Iris pigment epithelial cell (primary cell): ENCODE measurements around the gene SMPD3.

Source experiments
- DNase-seq: peaks from one replicate; pipeline ENCODE4 v3.0.0-alpha.2; 2011; ENCODE audit warnings: low read depth

Gene SMPD3

DNA sequence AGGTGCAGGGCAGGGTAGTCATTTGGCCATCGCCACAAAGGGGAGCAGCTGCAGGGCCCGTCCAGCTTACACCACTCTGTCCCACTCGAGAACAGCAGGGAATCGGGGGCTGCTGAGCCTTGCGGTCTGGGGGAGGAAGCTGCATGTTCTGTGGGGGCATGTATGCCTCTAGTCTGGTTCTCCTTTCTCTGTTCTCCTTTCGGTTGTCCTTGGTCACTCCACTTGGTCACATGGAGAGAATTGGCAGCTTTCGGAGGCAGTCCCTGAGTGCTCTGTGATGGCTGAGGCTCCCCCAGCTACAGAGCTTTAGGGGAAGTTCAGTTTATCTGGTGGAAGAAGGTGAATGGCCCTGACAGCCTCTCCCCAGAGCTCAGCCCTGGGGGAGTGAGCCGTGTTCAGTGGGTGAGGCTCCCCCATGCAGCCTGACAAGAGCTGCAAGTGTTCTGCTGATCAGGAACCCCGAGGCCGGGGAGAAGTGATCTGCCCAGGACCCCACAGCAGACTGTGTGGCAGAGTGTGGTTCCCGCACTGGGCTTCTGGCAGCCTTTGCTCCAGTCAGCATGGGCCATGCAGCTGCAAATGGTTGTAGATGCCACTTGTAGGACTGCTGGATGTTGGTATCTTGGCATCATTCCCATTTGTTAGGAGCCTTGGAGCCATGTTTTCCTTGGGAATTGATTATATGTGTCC lies 22.3 kb upstream of the SMPD3 start:
- no peak for DNase-seq

DNA sequence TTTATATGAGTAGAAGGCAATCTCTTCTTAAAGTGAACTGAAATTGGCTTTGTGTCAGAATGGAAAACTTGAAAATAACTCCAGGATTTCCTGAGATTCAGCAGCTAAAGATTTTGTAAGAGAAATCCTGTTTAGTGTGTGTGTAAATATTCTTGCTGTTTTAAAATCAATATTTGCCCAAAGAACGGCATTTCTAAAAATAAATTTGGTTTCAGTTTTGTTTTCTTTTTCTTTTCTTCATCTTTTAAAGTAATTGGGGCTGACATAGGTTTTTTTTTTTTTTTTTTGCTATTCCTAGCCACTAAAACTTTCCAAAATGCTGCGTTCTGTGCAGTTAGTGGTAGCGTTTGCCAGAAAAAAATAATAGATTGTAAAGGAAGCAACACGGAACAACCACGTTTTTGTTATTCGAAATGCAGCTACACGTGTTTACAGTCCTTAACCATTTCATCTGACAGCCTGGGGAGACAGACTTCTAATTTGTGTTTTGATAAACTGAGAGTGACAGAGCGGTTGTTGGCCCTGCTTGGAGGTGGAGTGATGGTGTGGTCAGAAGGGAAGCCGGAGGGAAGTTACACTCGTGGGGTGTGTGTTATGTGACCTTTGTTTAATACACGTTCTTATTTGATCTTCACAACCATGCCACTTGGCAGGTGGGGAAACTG lies 21.6 kb upstream of the SMPD3 start:
- DNase-seq, result no peak

DNA sequence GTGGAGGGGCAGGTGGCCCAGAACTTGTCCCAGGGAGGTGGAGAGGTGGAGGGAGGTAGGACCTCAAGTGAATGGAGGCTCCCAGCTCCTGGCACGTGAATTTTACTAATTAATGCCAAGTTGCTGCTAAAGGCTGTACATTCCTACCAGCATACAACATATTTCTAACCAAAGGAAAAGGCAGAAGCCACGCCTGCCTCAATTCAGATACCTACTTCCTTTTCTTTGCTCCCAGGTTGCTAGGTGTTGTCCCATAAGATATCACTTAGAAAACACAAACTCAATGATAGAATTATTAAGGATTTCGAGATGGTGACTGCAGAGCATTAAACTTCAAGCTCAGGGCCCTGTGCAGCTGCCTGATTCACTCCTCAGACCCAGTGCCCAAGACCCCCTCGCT lies 20.5 kb upstream of the SMPD3 start:
- DNase-seq, result no peak

- DNase-seq, result no peak
Observed at GRCh38 chr16:68466174-68466573, 17.9 kb upstream of the SMPD3 start.

GRCh38 chr16:68463904-68464303 lies 15.6 kb upstream of the SMPD3 start:
- DNase-seq, result no peak

- DNase-seq, result no peak
Observed at GRCh38 chr16:68460067-68460466, 11.8 kb upstream of the SMPD3 start.

DNA sequence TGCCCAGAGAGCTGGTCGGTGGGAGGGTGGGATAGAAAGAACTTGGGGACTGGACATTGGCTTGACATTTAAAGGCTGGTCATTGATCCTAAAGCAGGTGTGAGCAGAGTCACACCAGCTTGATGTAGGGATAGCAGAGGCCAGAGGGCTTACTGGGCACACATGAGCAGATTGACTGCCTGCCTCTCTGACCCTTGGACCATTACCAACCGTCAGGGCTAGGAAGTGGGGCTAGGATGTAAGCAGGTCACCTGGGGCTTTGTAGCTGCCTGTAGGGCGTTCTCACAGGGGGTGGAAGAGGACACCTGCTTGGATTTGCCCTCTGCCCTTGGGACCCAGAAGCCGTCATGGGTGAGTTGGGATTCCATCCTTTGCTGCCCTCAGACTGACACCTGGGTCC lies 11.1 kb upstream of the SMPD3 start:
- no peak for DNase-seq

- DNase-seq, result no peak
Observed at GRCh38 chr16:68458551-68458950, 10.2 kb upstream of the SMPD3 start.

- DNase-seq, result no peak
Observed at GRCh38 chr16:68458101-68458500, 9.8 kb upstream of the SMPD3 start.

DNA sequence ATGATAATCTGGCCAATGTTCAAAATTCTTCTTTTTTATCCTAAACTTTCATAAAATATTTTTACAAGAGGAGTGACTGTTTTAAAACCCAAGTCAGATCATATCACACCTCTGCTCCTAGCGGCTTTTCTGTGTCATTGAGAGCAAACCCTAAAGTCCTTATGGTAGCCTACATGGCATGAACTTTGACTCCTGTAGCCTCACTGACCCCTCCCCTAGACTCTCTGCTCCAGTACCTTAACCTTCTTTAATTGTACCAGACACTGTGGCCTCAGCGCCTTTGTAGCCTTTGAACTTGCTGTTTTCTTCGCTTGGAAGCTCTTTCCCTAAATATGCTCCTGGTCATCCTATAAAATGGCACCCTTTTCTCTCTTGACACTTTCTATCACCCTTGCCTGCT lies 7.3 kb upstream of the SMPD3 start:
- DNase-seq, result no peak

DNA sequence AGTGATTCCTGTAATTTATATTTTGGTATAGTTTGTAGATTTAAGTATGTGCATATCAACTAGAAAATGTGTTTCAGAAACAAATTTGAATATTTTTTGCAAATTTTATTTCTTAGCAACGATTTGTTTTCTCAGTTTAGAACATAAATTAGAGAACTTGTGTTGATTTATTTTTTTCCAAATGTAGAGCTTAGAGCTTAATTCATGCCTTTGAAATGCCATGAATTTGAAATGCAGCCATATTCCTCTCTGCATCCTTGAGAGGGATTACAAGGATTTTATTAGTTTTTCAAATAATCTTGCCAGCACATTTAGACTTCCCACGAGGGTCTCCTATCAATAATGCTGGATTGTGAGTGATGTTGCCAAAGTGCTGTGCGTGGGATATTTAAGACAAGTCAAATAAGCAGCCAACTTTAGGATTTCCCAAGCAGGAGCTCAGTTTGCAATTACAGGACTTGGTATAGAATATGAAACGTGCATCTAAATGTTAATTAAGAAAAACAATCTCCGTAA lies 6.7 kb upstream of the SMPD3 start:
- no peak for DNase-seq

DNA sequence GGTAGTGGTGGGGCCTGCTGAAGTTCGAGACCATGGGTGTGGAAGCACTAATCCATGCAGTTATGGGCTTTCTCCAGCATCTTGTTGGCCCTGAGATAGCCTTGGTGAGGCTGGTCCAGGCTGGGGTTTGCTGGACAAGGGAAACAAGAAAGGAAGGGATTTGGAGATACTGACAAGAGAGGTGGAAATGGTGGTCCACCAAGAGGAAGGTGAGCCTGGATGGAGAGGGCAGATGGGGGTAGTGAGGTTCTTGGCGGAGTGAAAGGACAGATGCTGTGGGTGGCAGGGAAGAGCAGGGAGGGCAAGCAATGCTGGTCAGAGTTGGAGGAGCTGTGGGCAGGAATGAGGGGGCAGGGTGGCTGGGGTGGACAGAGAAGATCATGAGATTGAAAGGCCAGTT lies 5.5 kb upstream of the SMPD3 start:
- DNase-seq, result no peak

DNA sequence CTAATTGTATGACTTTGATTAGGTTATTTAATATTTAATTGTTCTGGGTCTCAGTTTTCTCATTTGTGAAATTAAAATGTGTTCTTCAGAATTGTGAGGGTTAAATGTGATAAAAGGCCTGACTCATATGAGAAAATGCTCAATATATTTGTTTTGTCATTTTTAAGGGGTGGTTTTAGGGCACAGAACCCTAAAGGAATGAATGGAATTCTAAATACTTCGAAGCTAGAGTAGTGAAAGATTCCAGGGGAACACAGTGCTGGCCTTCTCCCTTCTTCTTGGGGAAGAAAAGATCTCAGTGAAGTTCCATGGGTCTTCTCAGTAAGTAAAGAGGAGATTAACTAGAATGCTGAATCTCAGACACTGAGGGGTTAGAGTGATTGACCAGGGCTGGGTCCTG lies 3.9 kb upstream of the SMPD3 start:
- peak; percentile 21 for DNase-seq

GRCh38 chr16:68451676-68452075 lies 3.4 kb upstream of the SMPD3 start:
- DNase-seq, result no peak

- no peak for DNase-seq
Observed at GRCh38 chr16:68450741-68451255, 2.5 kb upstream of the SMPD3 start.

GRCh38 chr16:68447653-68448359 lies 502 bp downstream of the SMPD3 start:
- no peak for DNase-seq

GRCh38 chr16:68446681-68447652 lies 1.3 kb downstream of the SMPD3 start:
- DNase-seq, result no peak

- peak; percentile 47 for DNase-seq
Observed at GRCh38 chr16:68445458-68445857, 2.9 kb downstream of the SMPD3 start.

DNA sequence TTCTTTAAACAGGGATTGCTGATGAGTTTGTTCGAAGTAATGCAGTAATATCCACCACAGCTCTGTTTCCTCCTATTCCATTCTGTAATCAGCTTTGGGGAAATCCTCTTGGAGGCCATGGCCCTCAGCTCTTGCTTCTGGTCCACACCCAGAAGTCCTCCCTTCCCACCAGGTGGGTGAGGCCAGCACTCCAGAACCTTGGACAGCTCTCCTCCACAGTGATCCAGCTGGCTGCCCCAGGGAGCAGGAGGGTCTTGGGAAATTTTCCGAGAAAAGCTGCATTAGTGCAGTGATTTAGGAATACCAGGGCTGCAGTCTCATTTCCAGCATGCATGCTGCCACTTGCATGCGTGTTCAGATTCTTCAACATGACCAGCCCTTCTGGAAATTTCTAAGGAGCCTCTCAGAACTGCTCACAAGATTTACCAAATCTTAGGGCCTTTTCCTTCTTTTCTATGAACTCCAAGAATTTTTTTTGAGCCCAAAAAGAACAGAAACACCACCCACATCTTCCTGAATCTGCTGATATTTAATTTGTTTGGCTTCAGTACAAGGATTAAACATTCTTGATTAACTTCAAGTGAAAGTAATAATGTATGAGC lies 4.2 kb downstream of the SMPD3 start:
- peak; percentile 37 for DNase-seq

DNA sequence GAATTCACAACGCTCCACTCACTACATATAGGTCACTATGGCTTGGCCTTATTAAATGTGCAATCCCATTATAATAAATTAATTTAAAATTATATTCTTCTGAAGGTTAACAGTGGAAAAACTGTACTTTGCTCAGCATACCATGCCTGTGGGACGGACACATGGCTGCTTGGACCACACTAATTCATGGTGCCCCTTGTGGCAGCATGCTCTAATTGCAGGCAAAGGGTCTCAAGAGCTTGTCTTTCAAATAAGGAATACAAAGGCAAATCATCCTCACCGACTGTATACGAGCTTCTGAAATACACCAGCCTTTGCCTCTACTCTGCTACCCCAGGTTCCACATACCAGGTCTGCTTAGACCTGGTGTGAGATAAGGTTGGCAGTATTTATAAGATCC lies 11.7 kb downstream of the SMPD3 start:
- no peak for DNase-seq

- no peak for DNase-seq
Observed at GRCh38 chr16:68434624-68435210, 13.6 kb downstream of the SMPD3 start.
